Ascending aorta (tissue), 2 donors: ENCODE results near the gene CCDC78. TPM values are rescaled to one million over a fixed set of nuclear protein-coding genes. Genes with fewer than 3 reads are reported as not detected.

Experiments used
- DNase-seq, 2 donors: peaks; one replicate each; pipeline ENCODE4 v3.0.0-alpha.2; 2019; ENCODE audit warnings: low spot score in 2 of 2
- H3K27ac ChIP-seq, 2 donors: fragments of 200-600 bp; sonication (generic); one replicate each; pipeline ENCODE4 v1.5.1; 2016 to 2017; ENCODE audit warnings: mild to moderate bottlenecking in 1 of 2
- H3K27me3 ChIP-seq: fragments of 200-600 bp; sonication (generic); one replicate; pipeline ENCODE4 v1.5.1; 2017
- H3K36me3 ChIP-seq, 2 donors: fragments of 200-600 bp; sonication (generic); one replicate each; pipeline ENCODE4 v1.5.1; 2016
- H3K4me1 ChIP-seq, 2 donors: fragments of 200-600 bp; sonication (generic); one replicate each; pipeline ENCODE4 v1.5.1; 2016 to 2017; ENCODE audit warnings: mild to moderate bottlenecking in 1 of 2
- H3K4me3 ChIP-seq, 2 donors: fragments of 200-600 bp; sonication (generic); one replicate each; pipeline ENCODE4 v1.5.1; 2016 to 2017; ENCODE audit warnings: mild to moderate bottlenecking in 1 of 2
- H3K9me3 ChIP-seq, 2 donors: fragments of 200-600 bp; sonication (generic); one replicate each; pipeline ENCODE4 v1.5.1; 2016
- intact Hi-C: fragments of 100-400 bp; cut with DNase I; formaldehyde crosslinking; loops from one replicate; pipeline ENCODE4 v1.15.1; 2023
- total RNA-seq: library from RNA; depleted of rRNA; stranded (reverse); fragments of >200 nt; gene quantifications from one replicate; pipeline ENCODE4 v1.1.0, GENCODE V29; 2016
- TF ChIP-seq, protein P1 (sequence below), 3 experiments: fragments of 200-600 bp in 2 of 3; fragments of 450-650 bp in 1 of 3; sonication (generic) in 2 of 3; IDR thresholded peaks; one replicate each; pipeline ENCODE4 v1.5.1; 2016 to 2019; ENCODE audit warnings: antibody characterized with exemption in 3 of 3, mild to moderate bottlenecking in 1 of 3, moderate library complexity in 1 of 3

Gene CCDC78
- total RNA-seq, 1 donor from 2014 or later = 8.2 TPM

DNA sequence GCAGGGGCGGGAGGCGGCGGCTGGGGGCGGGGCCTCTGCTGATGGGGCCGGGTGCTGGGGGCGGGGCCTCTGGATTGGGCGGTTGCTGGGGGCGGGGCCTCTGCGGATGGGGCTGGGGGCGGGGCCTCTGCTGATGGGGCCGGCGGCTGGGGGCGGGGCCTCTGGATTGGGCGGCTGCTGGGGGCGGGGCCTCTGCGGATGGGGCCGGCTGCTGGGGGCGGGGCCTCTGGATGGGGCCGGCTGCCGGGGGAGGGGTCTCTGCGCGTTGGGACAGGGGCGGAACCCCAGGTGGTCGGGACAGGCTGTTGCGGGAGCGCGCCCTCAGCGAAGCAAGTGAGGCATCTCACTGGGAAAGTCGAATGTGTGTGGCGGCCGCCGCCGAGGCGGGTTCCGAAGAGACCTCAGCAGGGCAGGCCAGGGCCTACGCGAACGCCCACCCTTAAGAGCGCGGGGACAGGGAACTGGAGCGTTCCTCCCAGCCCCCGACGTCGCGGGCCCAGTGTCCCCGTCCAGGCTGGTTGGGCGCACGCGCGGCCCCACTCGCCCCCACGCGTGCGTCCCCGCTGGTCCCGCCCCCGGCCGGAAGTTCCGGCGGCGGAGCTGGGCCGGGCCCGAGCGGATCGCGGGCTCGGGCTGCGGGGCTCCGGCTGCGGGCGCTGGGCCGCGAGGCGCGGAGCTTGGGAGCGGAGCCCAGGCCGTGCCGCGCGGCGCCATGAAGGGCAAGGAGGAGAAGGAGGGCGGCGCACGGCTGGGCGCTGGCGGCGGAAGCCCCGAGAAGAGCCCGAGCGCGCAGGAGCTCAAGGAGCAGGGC lies 46.2 kb downstream of the CCDC78 start, which contains the start of gene STUB1:
STUB1 (plus strand) TSS at position 597 of the 811 bp plus-strand sequence; CDS start at position 713, 116 bp downstream.
- Histone ChIP-seq H3K27ac (peak within 1 kb of the TSS; percentile 85 to 90), H3K4me3 (peak within 1 kb of the TSS; percentile 89 to 90), H3K27me3 (no peaks in the 10 kb centered on the region), H3K36me3 (peaks cover 13 to 15% of the 10 kb centered on the region in 2 donors), H3K4me1 (peaks cover 20 to 38% of the 10 kb centered on the region in 2 donors), H3K9me3 (no peaks in the 10 kb centered on the region)
- intact Hi-C loops = loop anchor here (2.0 kb wide), 1 partner anchor 43 kb away; the partner anchor contains the start of gene METTL26
- TF ChIP-seq, protein P1, sequence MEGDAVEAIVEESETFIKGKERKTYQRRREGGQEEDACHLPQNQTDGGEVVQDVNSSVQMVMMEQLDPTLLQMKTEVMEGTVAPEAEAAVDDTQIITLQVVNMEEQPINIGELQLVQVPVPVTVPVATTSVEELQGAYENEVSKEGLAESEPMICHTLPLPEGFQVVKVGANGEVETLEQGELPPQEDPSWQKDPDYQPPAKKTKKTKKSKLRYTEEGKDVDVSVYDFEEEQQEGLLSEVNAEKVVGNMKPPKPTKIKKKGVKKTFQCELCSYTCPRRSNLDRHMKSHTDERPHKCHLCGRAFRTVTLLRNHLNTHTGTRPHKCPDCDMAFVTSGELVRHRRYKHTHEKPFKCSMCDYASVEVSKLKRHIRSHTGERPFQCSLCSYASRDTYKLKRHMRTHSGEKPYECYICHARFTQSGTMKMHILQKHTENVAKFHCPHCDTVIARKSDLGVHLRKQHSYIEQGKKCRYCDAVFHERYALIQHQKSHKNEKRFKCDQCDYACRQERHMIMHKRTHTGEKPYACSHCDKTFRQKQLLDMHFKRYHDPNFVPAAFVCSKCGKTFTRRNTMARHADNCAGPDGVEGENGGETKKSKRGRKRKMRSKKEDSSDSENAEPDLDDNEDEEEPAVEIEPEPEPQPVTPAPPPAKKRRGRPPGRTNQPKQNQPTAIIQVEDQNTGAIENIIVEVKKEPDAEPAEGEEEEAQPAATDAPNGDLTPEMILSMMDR (IDR thresholded peaks at IDR 0.05) = peak in 1 of 3 experiments; percentile 10
- DNase-seq = peak in 1 of 2 donors; percentile 90

DNA sequence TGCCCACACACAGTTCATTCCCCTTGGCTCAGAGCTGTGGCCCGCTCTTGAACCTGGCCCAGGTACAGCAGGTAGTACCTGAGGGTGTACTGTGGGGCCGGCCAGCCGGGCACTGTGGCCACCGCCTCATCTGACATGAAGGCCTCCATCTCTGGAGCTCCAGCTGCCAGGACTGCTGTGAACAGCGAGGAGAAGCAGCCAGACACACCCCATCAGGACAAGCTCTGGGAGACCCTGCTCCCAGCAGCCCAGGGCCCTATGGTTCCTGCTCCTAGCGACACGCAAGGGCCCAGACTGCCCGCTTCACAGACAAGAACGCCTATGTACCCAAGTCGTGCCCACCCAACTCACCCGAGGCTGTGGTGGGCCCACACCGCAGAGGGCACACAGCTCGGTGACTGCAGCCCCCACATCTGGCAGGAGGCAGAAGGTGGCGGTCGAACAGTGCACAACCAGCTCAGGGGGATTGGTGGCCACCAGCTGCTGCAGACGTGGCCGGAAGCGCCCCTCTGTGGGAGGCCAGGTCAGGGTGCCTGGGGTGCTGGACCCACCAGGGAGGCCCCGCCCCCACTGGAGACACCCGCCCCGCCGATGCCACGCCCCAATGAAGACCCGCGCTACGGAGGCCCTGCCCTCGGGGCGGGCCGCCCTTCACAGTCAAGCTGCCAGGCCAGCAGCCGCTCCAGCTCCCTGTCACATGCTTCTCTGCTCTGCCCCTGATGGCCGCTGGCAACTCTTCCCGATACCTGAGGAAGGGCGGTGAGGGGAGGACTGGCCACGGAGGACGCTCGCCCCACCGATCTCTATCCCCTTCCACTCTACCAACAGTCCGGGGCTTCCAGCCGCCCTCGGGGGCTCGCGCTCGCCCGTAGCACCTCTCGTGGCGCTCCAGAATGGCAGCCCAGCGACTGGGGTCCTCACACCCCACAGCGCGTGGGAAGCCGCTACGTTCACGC lies 47.1 kb downstream of the CCDC78 start:
- H3K27me3 ChIP-seq = no peaks in the 10 kb centered on the region
- peak overlapping the region; percentile 85 to 90 for H3K27ac ChIP-seq
- H3K9me3 ChIP-seq = no peaks in the 10 kb centered on the region
- intact Hi-C loops = no loop called here
- peaks cover 20 to 32% of the 10 kb centered on the region in 2 donors for H3K4me1 ChIP-seq
- H3K36me3 ChIP-seq = peaks cover 13 to 15% of the 10 kb centered on the region in 2 donors
- TF ChIP-seq, protein P1 (IDR thresholded peaks at IDR 0.05) = no peak
- DNase-seq = peak in 1 of 2 donors; percentile 81
- H3K4me3 ChIP-seq = peak overlapping the region; percentile 89 to 90

DNA sequence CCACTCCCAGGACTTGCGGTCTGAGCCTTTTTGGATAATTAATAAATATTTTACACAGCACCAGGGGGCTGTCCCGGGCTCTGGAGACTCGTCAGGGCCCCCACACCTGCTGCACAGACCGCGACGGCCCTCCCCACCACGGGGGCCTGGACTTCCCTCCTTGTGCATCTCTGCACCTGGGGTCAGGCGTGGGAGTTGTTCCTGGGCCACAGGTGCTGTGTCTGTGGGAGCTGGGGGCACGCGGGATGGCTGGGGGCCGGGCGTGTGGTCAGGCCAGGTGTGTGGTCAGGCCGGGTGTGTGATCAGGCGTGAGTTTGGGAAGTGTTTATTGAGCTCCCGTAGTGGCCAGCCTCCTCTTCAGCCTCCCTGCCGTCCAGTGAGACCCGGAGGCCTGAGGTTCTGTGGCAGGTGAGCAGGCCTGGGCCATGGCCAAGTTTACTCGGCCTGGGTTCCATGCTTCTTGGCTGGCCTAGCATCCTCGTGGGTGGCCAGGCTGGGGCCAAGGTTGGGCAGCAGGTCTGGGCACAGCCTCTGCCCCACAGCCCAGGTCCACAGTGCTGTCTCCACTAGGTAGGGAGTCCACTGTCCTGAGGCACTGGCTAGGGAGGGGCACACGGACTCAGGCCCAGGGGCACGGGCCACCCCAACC lies 47.9 kb downstream of the CCDC78 start:
- Histone ChIP-seq H3K27ac (no peak overlapping the region), H3K4me1 (peaks cover 15 to 28% of the 10 kb centered on the region in 2 donors), H3K4me3 (no peak overlapping the region), H3K9me3 (no peaks in the 10 kb centered on the region), H3K36me3 (peaks cover 18 to 20% of the 10 kb centered on the region in 2 donors), H3K27me3 (no peaks in the 10 kb centered on the region)
- intact Hi-C loops = no loop called here
- no peak for DNase-seq
- TF ChIP-seq, protein P1 (IDR thresholded peaks at IDR 0.05) = no peak

DNA sequence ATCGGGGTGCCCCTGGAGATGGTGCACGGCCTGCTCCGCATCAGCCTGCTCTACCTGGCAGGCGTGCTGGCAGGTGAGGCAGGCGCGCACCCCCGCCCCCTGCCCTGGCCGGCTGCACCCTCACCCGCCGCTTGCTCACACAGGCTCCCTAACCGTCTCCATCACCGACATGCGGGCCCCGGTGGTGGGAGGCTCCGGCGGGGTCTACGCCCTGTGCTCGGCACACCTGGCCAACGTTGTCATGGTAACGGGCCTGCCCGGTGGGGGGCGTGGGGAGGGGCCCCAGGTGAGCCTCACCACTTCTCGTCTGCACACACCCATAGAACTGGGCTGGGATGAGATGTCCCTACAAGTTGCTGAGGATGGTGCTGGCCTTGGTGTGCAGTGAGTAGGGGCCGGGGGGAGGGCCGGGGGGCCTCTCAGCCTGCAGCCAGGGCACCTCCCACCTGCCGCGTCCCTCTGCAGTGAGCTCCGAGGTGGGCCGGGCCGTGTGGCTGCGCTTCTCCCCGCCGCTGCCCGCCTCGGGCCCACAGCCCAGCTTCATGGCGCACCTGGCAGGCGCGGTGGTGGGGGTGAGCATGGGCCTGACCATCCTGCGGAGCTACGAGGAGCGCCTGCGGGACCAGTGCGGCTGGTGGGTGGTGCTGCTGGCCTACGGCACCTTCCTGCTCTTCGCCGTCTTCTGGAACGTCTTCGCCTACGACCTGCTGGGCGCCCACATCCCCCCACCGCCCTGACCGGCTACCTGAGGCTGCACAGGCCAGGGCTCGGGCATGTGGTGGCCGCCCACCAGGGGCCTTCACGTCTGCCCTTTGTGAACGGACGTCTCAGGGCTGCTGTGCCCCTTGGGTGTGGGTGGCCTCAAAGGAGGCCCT lies 48.7 kb downstream of the CCDC78 start:
- Histone ChIP-seq H3K9me3 (no peaks in the 10 kb centered on the region), H3K36me3 (peaks cover 23 to 25% of the 10 kb centered on the region in 2 donors), H3K4me1 (peaks cover 14 to 25% of the 10 kb centered on the region in 2 donors), H3K27ac (no peak overlapping the region), H3K27me3 (no peaks in the 10 kb centered on the region), H3K4me3 (no peak overlapping the region)
- no peak for DNase-seq
- TF ChIP-seq, protein P1 (IDR thresholded peaks at IDR 0.05) = no peak
- intact Hi-C loops = no loop called here
